HT-29 (cell line): Measurements from ENCODE around the gene KLK15. TPM values are rescaled to one million over a fixed set of nuclear protein-coding genes. Genes with fewer than 3 reads are reported as not detected.
"Not testable (repeated sequence)": the region's sequence is repeated elsewhere in the genome, so short reads cannot be mapped to it uniquely, and the experiment has no call there.

Source experiments
- DNase-seq: peaks from one replicate; pipeline ENCODE4 v3.0.0-alpha.2; 2015; ENCODE audit warnings: low spot score
- total RNA-seq: library from RNA; depleted of rRNA; stranded (reverse); fragments of >200 nt; shearing (Covaris generic); gene quantifications from 2 replicates; pipeline ENCODE4 v1.2.3, GENCODE V29; 2014

KLK15 gene
- total RNA-seq, 1 experiment from 2014 or later, result not detected

- no peak for DNase-seq
Observed at GRCh38 chr19:50821248-50821612, 12.1 kb downstream of the KLK15 start.

DNA sequence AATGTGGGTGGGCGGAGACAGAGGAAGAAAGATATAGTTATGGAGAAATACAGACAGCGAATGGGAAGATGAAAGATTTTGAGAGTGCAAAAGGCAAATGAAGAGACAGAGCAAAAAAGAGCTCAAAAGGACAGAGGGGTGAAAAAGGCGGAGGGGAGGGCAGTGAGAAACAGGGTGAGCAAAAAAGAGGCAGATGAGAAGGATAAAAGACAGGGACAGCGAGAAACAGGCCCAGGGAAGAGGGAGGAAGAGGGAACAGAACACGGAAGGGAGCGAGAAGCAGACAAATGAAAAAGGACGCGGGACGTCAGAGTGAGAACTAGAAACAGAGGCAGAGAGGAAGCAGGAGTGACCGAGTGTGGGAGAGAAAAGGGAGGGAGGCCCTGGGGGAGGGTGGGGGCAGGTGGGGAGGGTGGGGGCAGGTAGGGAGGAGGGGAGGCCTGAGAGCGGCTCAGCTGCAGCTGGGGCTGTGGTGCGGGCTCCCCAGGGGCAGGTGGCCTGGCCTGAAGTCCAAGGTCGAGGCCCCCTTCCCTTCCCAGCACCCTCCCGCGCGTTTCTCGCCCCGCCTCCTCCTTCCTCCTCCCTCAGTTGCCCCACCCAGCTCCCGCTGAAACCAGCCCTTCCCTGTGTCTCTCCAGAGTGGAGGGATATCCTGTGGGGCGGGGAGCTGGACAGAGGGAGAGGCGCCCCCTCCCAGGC is 12.7 kb downstream of the KLK15 start:
- no peak for DNase-seq

- no peak for DNase-seq
Observed at GRCh38 chr19:50820086-50820485, 13.3 kb downstream of the KLK15 start.

- DNase-seq, result no peak
Observed at GRCh38 chr19:50819636-50820035, 13.7 kb downstream of the KLK15 start.

- DNase-seq, result no peak
Observed at GRCh38 chr19:50818859-50819472, 14.4 kb downstream of the KLK15 start.

GRCh38 chr19:50817941-50818858 is 15.2 kb downstream of the KLK15 start:
- DNase-seq, result peak; percentile 55

- DNase-seq, result no peak
Observed at GRCh38 chr19:50815439-50815838, 17.9 kb downstream of the KLK15 start.

GRCh38 chr19:50814883-50815282 is 18.5 kb downstream of the KLK15 start:
- no peak for DNase-seq

GRCh38 chr19:50812474-50812873 is 20.9 kb downstream of the KLK15 start:
- DNase-seq, result no peak

- not testable (repeated sequence) for DNase-seq
Observed at GRCh38 chr19:50811622-50812238, 21.6 kb downstream of the KLK15 start.

DNA sequence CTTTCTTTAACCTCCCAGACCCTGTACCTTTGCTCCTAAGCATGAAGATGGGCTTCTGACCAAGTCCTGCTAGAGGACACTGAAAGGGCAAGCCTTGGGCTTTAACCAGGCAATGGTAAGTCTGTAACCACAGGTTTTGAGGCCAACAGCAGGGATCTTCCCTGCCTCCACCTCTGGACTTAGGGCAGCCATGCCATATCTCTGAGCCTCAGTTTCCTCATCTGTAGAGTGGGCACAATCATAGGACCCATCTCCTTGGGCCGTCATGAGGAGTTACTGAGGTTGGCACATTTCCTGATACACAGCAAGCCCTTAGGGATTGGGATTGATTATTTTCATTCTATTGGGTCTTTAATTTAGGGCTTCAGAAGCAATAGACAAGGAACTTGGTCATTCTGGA is 24.5 kb downstream of the KLK15 start:
- DNase-seq, result no peak

DNA sequence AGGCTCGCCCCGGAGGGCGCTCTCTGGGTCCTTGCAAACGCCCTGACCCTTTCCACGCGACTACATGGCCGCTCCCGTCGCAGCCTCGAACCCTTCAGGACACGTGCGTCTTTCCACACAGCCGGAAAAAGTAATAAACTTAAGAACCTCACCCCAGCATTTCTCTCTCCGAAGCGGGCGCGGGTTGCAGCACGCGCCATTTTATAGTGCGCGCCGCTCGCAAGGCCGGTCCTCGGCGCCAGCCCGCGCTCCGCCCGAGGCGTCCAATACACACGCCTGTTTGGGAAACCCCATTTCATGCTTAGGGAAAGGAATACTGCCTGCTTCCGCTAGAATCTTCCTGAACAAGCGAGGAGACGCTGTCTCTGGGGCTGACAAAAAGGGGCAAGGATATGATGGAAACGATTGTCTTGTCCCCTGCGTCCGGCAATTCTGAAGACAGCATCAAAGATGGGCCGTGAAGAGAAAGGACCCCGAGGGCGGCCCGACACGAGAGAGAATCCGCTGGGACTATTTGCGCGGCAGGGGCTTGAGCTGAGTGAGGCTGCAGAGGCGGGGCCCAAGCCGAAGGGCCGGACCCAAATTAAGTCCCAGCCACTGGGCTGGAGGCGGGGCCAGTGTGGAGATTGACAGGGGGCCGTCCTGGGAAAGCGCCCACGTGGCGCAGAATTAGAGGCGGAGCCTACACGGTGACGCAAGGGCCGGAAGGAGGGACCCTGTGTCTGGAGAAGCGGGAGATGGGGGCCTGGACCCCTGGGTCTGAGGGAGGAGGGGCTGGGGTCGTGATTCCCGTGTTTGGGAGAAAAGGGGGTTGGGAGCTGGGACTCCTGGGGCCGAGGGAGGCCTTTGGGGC is 28.7 kb downstream of the KLK15 start:
- peak; percentile 100 for DNase-seq

DNA sequence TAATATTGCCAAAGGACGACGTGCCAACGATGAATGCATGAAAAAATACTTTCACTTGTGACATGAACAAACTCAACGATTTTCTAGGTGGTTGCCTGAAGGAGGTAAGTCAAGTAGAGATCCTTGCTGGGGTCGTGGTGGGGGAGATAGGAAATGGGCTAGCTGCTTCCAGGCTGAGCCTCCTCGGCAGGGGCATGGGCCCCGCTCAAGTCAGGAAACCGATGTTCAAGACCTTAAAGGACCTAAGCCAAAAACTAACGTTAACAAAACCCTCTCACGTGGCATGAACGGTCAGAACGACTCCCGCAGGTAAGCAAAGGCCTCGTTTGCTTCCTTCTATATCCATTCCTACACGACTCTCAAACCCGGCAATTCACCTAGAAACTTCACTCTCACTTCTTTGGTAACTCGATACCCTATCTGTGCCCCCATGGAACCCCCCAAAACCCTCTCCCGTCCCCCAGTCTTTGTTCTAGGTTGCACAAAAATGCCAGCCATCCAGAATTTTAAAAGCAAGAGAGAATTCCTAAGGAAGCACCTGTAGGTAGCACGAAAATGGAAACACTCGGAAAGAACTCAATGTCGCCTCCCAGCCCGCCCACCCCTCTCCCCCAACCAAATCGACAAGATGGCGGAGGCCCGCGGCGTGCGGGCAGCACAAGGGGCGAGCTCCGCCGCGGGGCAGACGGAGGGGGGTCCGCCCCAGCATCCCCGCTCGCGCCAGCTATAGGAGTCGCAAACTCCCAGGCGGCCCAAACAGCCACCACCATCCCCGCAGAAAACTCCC is 29.5 kb downstream of the KLK15 start:
- DNase-seq, result peak; percentile 52

GRCh38 chr19:50801107-50801506 is 32.3 kb downstream of the KLK15 start:
- no peak for DNase-seq

GRCh38 chr19:50799547-50799851 is 33.9 kb downstream of the KLK15 start:
- no peak for DNase-seq

- DNase-seq, result no peak
Observed at GRCh38 chr19:50798659-50799546, 34.5 kb downstream of the KLK15 start.

DNA sequence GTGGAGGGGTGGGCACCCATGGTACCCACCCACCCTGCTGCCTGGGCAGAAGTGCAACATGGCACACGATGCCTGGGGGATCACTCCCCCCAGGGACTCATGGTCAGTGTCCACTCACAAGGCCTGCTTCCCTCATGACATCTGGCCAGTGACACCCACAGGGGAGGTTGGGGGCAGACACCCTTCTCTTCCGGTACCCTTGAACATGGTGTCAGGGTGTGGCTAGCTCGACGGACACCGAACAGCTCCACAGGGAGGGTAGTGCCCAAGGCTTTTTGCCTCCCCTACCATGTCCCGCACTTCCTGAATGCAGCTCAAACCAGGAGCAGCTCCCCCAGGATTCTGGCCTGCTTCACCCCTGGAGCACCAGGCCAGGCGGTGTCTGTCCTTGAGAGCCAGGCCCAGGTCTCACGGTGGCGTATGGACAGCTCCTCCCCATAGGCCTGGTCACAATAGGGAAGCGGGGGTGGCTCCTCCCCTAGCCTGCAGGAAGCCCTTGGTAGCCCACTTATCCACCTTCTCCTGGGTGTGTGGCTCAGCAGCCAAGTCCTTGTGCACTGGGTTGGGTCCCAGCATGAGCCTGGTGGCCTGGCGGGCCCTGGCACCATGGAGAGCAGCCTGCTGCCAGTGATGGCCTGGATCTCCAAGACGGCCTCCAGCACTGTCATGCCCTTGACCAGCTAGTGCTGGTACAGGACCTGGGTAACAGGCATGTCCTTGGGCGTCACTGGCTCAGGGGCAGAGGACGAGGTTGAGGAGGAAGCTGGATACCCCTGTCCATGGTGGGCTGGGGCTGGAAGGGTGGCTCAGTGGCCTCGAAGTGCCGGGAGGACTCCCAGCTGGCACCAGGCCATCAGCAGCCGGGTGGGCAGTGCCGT is 35.4 kb downstream of the KLK15 start:
- no peak for DNase-seq

GRCh38 chr19:50797429-50797780 is 36.0 kb downstream of the KLK15 start:
- no peak for DNase-seq
